Naive B cell (primary cell): ENCODE data around the gene GART. TPM values are rescaled to one million over a fixed set of nuclear protein-coding genes. Genes with fewer than 3 reads are reported as not detected.
A peak's percentile ranks its signal among the peaks of the same experiment; 100 is the strongest.
"Not testable (repeated sequence)": the region's sequence is repeated elsewhere in the genome, so short reads cannot be mapped to it uniquely, and the experiment has no call there.

Source experiments
- ATAC-seq, 2 donors: fragments of 150-1000 bp; cut with Tn5 transposase; 2 replicates each; pipeline ENCODE4 v1.10.0; 2021; ENCODE audit warnings: low read depth in 2 of 2, mild to moderate bottlenecking in 2 of 2, moderate library complexity in 2 of 2
- DNase-seq: peaks from one replicate; pipeline ENCODE4 v3.0.0; 2022
- H3K27ac Mint-ChIP-seq, 6 donors: one replicate each; pipeline ENCODE4 v1.8.0; 2020 to 2022; ENCODE audit warnings: mild to moderate bottlenecking in 6 of 6, mixed read lengths in 6 of 6, moderate library complexity in 5 of 6, inconsistent platforms in 2 of 6
- H3K27me3 Mint-ChIP-seq, 3 donors: one replicate each; pipeline ENCODE4 v1.8.0; 2021 to 2022; ENCODE audit warnings: mixed read lengths in 3 of 3, mild to moderate bottlenecking in 1 of 3
- H3K36me3 Mint-ChIP-seq, 2 donors: one replicate each; pipeline ENCODE4 v1.8.0; 2020 to 2022; ENCODE audit warnings: mixed read lengths in 2 of 2, inconsistent platforms in 1 of 2, mild to moderate bottlenecking in 1 of 2
- H3K4me1 Mint-ChIP-seq, 3 donors: one replicate each; pipeline ENCODE4 v1.8.0; 2020 to 2022; ENCODE audit warnings: mixed read lengths in 3 of 3, inconsistent platforms in 1 of 3, mild to moderate bottlenecking in 1 of 3, moderate library complexity in 1 of 3
- H3K4me3 Mint-ChIP-seq, 8 donors: one replicate each; pipeline ENCODE4 v1.8.0; 2020 to 2022; ENCODE audit warnings: mild to moderate bottlenecking in 8 of 8, mixed read lengths in 8 of 8, moderate library complexity in 8 of 8, inconsistent platforms in 2 of 8
- H3K9me3 Mint-ChIP-seq, 7 donors: one replicate each; pipeline ENCODE4 v1.8.0; 2020 to 2022; ENCODE audit warnings: mixed read lengths in 7 of 7, mild to moderate bottlenecking in 5 of 7, inconsistent platforms in 2 of 7, moderate library complexity in 1 of 7
- polyA plus RNA-seq, 6 donors: library from polyadenylated mRNA; unstranded; fragments of 300-500 nt; fragmentation: Illumina TruSeq; gene quantifications; one replicate each; pipeline ENCODE4 v1.2.3, GENCODE V29; 2021; ENCODE audit warnings: low read depth in 6 of 6

GART gene
- polyA plus RNA-seq: 10 to 100 TPM; 24.8 to 38.4 (median 32.2) TPM

GRCh38 chr21:33541756-33542639 is at the start of gene GART:
Gene GART, minus strand, starts transcription at chr21:33542117. Its CDS starts 2,802 bp downstream, at chr21:33539315.
- Mint-ChIP-seq H3K9me3 (no peaks in the 10 kb centered on the region), H3K4me1 (peaks cover 29 to 52% (median 49%) of the 10 kb centered on the region in 3 donors), H3K27me3 (no peaks in the 10 kb centered on the region), H3K27ac (peak within 1 kb of the TSS; percentile 98 to 100 (median 100)), H3K36me3 (peaks cover 7 to 23% of the 10 kb centered on the region in 2 donors), H3K4me3 (peak within 1 kb of the TSS; percentile 91 to 100 (median 99))
- ATAC-seq (peak; percentile 60 to 64), DNase-seq (peak; percentile 88)

- Mint-ChIP-seq H3K27ac (peak within 1 kb of the TSS; percentile 36 to 95 (median 72)), H3K36me3 (no peaks in the 10 kb centered on the region), H3K4me3 (peak within 1 kb of the TSS; percentile 85 to 95 (median 93)), H3K9me3 (no peaks in the 10 kb centered on the region), H3K27me3 (no peaks in the 10 kb centered on the region), H3K4me1 (peaks cover 0 to 13% (median 4%) of the 10 kb centered on the region in 3 donors)
- DNase-seq (peak; percentile 88), ATAC-seq (peak; percentile 93)
These were observed 46.8 kb upstream of the GART start, which contains the start of gene DONSON for GRCh38 chr21:33588485-33589335. Gene DONSON, minus strand, starts transcription at chr21:33588684. Its CDS starts 43 bp downstream, at chr21:33588641.

GRCh38 chr21:33587792-33588484 is 46.0 kb upstream of the GART start:
- Mint-ChIP-seq H3K27ac (peak overlapping the region in 5 of 6 donors; percentile 24 to 74 (median 67)), H3K9me3 (no peaks in the 10 kb centered on the region), H3K4me1 (peaks cover 0 to 13% (median 4%) of the 10 kb centered on the region in 3 donors), H3K36me3 (no peaks in the 10 kb centered on the region), H3K27me3 (no peaks in the 10 kb centered on the region), H3K4me3 (peak overlapping the region; percentile 83 to 93 (median 86))
- DNase-seq (no peak), ATAC-seq (peak; percentile 16 to 19)

- Mint-ChIP-seq H3K9me3 (no peaks in the 10 kb centered on the region), H3K27me3 (no peaks in the 10 kb centered on the region), H3K4me1 (peaks cover 0 to 13% (median 4%) of the 10 kb centered on the region in 3 donors), H3K4me3 (peak overlapping the region in 7 of 8 donors; percentile 16 to 85 (median 61)), H3K36me3 (peaks cover 0 to 3% of the 10 kb centered on the region in 2 donors), H3K27ac (no peak overlapping the region)
- DNase-seq (no peak), ATAC-seq (no peak)
These were observed 45.0 kb upstream of the GART start for GRCh38 chr21:33586927-33587326.

GRCh38 chr21:33584455-33584854 is 42.5 kb upstream of the GART start:
- no peak for DNase-seq
- Mint-ChIP-seq H3K9me3 (no peaks in the 10 kb centered on the region), H3K27me3 (no peaks in the 10 kb centered on the region), H3K27ac (no peak overlapping the region), H3K36me3 (peaks cover 0 to 4% of the 10 kb centered on the region in 2 donors), H3K4me3 (peak overlapping the region in 2 of 8 donors; percentile 44 to 54), H3K4me1 (peaks cover 0 to 12% (median 4%) of the 10 kb centered on the region in 3 donors)
- ATAC-seq: no peak

GRCh38 chr21:33578959-33579542 is 37.1 kb upstream of the GART start:
- Mint-ChIP-seq H3K27ac (peak overlapping the region in 1 of 6 donors; percentile 19), H3K36me3 (peaks cover 0 to 8% of the 10 kb centered on the region in 2 donors), H3K4me3 (no peak overlapping the region), H3K27me3 (no peaks in the 10 kb centered on the region), H3K9me3 (no peaks in the 10 kb centered on the region), H3K4me1 (peaks cover 0 to 2% (median 0%) of the 10 kb centered on the region in 3 donors)
- no peak for ATAC-seq
- no peak for DNase-seq

GRCh38 chr21:33578214-33578613 is 36.3 kb upstream of the GART start:
- H3K9me3 Mint-ChIP-seq: no peaks in the 10 kb centered on the region
- ATAC-seq (no peak), DNase-seq (no peak)
- H3K4me1 Mint-ChIP-seq: peaks cover 0 to 2% (median 0%) of the 10 kb centered on the region in 3 donors
- H3K4me3 Mint-ChIP-seq: no peak overlapping the region
- H3K36me3 Mint-ChIP-seq: peaks cover 0 to 9% of the 10 kb centered on the region in 2 donors
- H3K27ac Mint-ChIP-seq: no peak overlapping the region
- no peaks in the 10 kb centered on the region for H3K27me3 Mint-ChIP-seq

- not testable (repeated sequence) for H3K4me1 Mint-ChIP-seq, H3K27me3 Mint-ChIP-seq, ATAC-seq, DNase-seq, H3K36me3 Mint-ChIP-seq, H3K27ac Mint-ChIP-seq, H3K9me3 Mint-ChIP-seq, H3K4me3 Mint-ChIP-seq
These were observed 34.8 kb upstream of the GART start for GRCh38 chr21:33576741-33577141.

- Mint-ChIP-seq H3K9me3 (no peaks in the 10 kb centered on the region), H3K4me3 (no peak overlapping the region), H3K36me3 (peaks cover 7 to 14% of the 10 kb centered on the region in 2 donors), H3K27ac (peak overlapping the region in 2 of 6 donors; percentile 19 to 72), H3K27me3 (no peaks in the 10 kb centered on the region), H3K4me1 (peaks cover 0 to 12% (median 7%) of the 10 kb centered on the region in 3 donors)
- DNase-seq (no peak), ATAC-seq (no peak)
These were observed 30.4 kb upstream of the GART start for GRCh38 chr21:33572350-33572749.

- peak overlapping the region in 3 of 6 donors; percentile 24 to 74 (median 70) for H3K27ac Mint-ChIP-seq
These were observed 28.1 kb upstream of the GART start for GRCh38 chr21:33569991-33570390.

GRCh38 chr21:33568448-33568847 is 26.5 kb upstream of the GART start:
- H3K4me3 Mint-ChIP-seq: no peak overlapping the region
- DNase-seq (no peak), ATAC-seq (no peak)
- H3K27me3 Mint-ChIP-seq: no peaks in the 10 kb centered on the region
- H3K36me3 Mint-ChIP-seq: peaks cover 7 to 14% of the 10 kb centered on the region in 2 donors
- H3K4me1 Mint-ChIP-seq: peaks cover 0 to 12% (median 7%) of the 10 kb centered on the region in 3 donors
- no peak overlapping the region for H3K27ac Mint-ChIP-seq
- H3K9me3 Mint-ChIP-seq: no peaks in the 10 kb centered on the region

More at GRCh38 chr21:33569991-33570390, 28.1 kb upstream of the GART start:
- H3K4me1 Mint-ChIP-seq: peaks cover 0 to 12% (median 7%) of the 10 kb centered on the region in 3 donors
- H3K9me3 Mint-ChIP-seq: no peaks in the 10 kb centered on the region
- DNase-seq (no peak), ATAC-seq (no peak)
- H3K4me3 Mint-ChIP-seq: no peak overlapping the region
- no peaks in the 10 kb centered on the region for H3K27me3 Mint-ChIP-seq
- peaks cover 7 to 14% of the 10 kb centered on the region in 2 donors for H3K36me3 Mint-ChIP-seq

- Mint-ChIP-seq H3K27ac (peak overlapping the region in 2 of 6 donors; percentile 22 to 88), H3K27me3 (no peaks in the 10 kb centered on the region), H3K4me1 (peaks cover 0 to 12% (median 7%) of the 10 kb centered on the region in 3 donors), H3K4me3 (no peak overlapping the region), H3K9me3 (no peaks in the 10 kb centered on the region), H3K36me3 (peaks cover 7 to 12% of the 10 kb centered on the region in 2 donors)
- ATAC-seq (no peak), DNase-seq (no peak)
These were observed 26.0 kb upstream of the GART start for GRCh38 chr21:33567914-33568313.
